ENCODE results near the gene DNAH14. TPM values are rescaled to one million over a fixed set of nuclear protein-coding genes. Genes with fewer than 3 reads are reported as not detected.

DNAH14 gene
- total and polyA plus RNA-seq, 2 of the 4 experiments (the other 2 are of a cell fraction), result 2.7 to 3.6 TPM

- BruUV-seq (replicated peaks), result no TSS peak
- no peak overlapping the region for H3K4ac ChIP-seq (ENCODE audit: low read depth, low read length)
- TF ChIP-seq USF2 (IDR thresholded peaks at IDR 0.05; ENCODE audit: low read depth, low read length) (no peak), RFX5 (IDR thresholded peaks at IDR 0.05; ENCODE audit: low read depth, low read length) (no peak)
- H3K27me3 ChIP-seq (ENCODE audit: control insufficient read depth, insufficient read depth, low read length), result peaks cover 4% of the 10 kb centered on the region
- H3K27ac ChIP-seq (ENCODE audit: insufficient read depth, low read length), result no peak overlapping the region
- no peak for DNase-seq
- H2BK5ac ChIP-seq (ENCODE audit: low read depth, low read length, poor library complexity, severe bottlenecking), result no peak overlapping the region
- no peak overlapping the region for H3K23ac ChIP-seq (ENCODE audit: low read depth, low read length)
- no peak overlapping the region for H2AK9ac ChIP-seq (replicated peaks; ENCODE audit: low read depth, low read length, poor library complexity)
- no peaks in the 10 kb centered on the region for H4K20me1 ChIP-seq (ENCODE audit: insufficient read depth, low read length)
- H3K9ac ChIP-seq (ENCODE audit: low read depth, low read length), result no peak overlapping the region
- no peaks in the 10 kb centered on the region for H3K79me1 ChIP-seq (ENCODE audit: low read depth in 1 of 2, low read length in 2 of 2)
- no peak overlapping the region for H3K18ac ChIP-seq (ENCODE audit: low read depth, low read length)
- no peaks in the 10 kb centered on the region for H3K9me1 ChIP-seq (ENCODE audit: insufficient read depth, low read length)
- no peak overlapping the region for H2AK5ac ChIP-seq (ENCODE audit: low read depth, low read length)
- ChIA-PET POLR2A (ENCODE audit: unreplicated experiment) (no interaction called here), CTCF (no interaction called here)
- dilution Hi-C loops (cut with HindIII; ENCODE audit: low sequenced_read_pairs, unreplicated experiment), result no loop called here
- H2BK15ac ChIP-seq (ENCODE audit: low read depth, low read length), result no peak overlapping the region
- H2BK20ac ChIP-seq (ENCODE audit: low read depth, low read length), result no peak overlapping the region
- H4K91ac ChIP-seq (ENCODE audit: insufficient read depth, low read depth, low read length), result no peak overlapping the region
- no peak overlapping the region for H3K4me3 ChIP-seq (ENCODE audit: insufficient read depth, low read depth, low read length)
- no peaks in the 10 kb centered on the region for H3K4me1 ChIP-seq (ENCODE audit: control insufficient read depth, insufficient read depth, low read length)
- H3K4me2 ChIP-seq (ENCODE audit: low read depth, low read length), result no peak overlapping the region
- H2AFZ ChIP-seq (replicated peaks; ENCODE audit: low read length, poor library complexity), result no peak overlapping the region
- WGBS, 2 experiments (ENCODE audit: extremely low coverage in 2 of 2, insufficient read length in 1 of 2), result 50% methylated on average over 1 of the region's 5 CpGs; no CpG with 5 or more reads in 1 of the 2 experiments
- intact Hi-C loops (cut with micrococcal nuclease), result no loop called here
- no peaks in the 10 kb centered on the region for H3K36me3 ChIP-seq (ENCODE audit: control insufficient read depth, insufficient read depth, low read length)
- in situ Hi-C loops (cut with MboI; ENCODE audit: low sequenced_read_pairs), result no loop called here
- no peak overlapping the region for H4K8ac ChIP-seq (ENCODE audit: low read depth in 2 of 2, low read length in 2 of 2)
- H3K14ac ChIP-seq (replicated peaks; ENCODE audit: low read depth, low read length), result no peak overlapping the region
- no peak overlapping the region for H3K56ac ChIP-seq (ENCODE audit: extremely low read depth, insufficient read depth, low read length)
- no peak overlapping the region for H2BK120ac ChIP-seq (ENCODE audit: low read depth, low read length)
- no peak overlapping the region for H4K5ac ChIP-seq (ENCODE audit: low read depth, low read length)
- ATAC-seq (ENCODE audit: low read depth), result no peak
- H3K9me3 ChIP-seq (ENCODE audit: control insufficient read depth, insufficient read depth, low read length), result no peaks in the 10 kb centered on the region
Measured at GRCh38 chr1:224896130-224896781, 33.2 kb upstream of the DNAH14 start.

Data from IMR-90 (cell line).